ENCODE measurements around the gene CHKA. TPM values are rescaled to one million over a fixed set of nuclear protein-coding genes. Genes with fewer than 3 reads are reported as not detected.

CHKA gene
- total and polyA plus RNA-seq, 2 of the 4 experiments (the other 2 are of a cell fraction): 4.5 to 8.4 TPM

DNA sequence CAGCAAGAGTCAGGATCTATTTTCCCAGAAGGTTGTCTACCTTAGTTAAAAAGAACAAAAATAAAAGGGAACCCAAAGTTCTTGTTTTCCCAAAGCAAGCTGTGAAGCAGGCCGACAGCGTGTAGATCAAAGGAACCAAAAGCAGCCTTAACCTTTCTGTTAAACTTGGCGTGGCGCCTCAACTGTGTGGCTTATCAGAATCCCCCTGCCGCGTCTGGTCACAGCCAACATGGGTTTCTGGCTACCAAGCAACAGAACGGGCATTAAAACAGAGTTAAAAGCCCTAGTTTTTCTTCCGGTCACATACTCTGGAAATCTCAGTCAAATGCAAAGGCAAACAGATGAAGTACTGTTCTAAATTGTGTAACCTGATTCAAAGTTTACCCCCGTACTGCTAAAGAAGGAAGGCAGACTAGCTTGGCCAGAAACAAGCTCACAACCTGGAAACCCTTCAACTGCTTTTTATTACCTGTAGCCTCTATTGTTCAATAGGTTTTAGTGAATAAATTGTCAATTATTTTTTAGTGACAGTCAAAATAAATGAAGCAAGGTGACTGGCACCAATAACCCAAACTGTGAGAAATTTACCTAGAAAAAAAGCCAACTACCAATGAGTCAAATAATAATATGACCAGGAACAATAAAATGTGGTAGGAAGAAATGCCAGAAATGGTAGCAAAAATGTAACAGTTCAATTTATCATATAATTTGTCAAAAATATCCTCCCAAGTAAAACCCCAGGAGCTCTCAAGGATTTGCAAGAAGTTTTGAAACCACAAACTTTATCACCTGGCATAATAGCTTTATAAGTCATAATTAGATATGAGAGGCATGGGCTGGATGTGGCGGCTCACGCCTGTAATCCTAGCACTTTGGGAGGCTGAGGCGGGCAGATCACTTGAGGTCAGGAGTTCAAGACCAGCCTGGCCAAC is 21.4 kb downstream of the CHKA start (continued):
- TF ChIP-seq MAZ (IDR thresholded peaks at IDR 0.05; ENCODE audit: borderline replicate concordance, low read depth, low read length): no peak
- TF ChIP-seq NFE2L2 (IDR thresholded peaks at IDR 0.05; ENCODE audit: low read depth, low read length): no peak

DNA sequence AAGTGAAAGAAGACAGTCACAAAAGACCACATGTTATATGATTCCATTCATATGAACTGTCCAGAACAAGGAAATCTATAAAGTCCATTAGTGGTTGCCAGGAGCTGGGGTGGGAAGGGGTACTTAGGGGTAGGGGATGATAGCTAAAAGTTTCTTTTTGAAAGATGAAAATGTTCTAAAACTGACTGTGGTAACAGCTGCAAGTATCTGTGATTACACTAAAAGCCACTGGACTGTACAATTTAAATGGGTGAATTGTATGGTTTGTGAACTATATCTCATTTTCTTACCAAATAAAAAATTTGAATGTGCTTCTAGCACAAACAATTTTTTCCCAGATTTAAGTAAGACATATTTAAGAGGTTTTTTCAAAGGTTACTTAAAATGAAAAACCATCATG is 22.1 kb downstream of the CHKA start:
- ATAC-seq (ENCODE audit: low read depth): no peak
- Histone ChIP-seq H3K18ac (ENCODE audit: low read depth, low read length) (no peak overlapping the region), H2AK9ac (replicated peaks; ENCODE audit: low read depth, low read length, poor library complexity) (no peak overlapping the region), H2AFZ (replicated peaks; ENCODE audit: low read length, poor library complexity) (no peak overlapping the region), H3K4me2 (ENCODE audit: low read depth, low read length) (no peak overlapping the region), H3K9me1 (ENCODE audit: insufficient read depth, low read length) (no peaks in the 10 kb centered on the region), H3K23ac (ENCODE audit: low read depth, low read length) (no peak overlapping the region), H4K20me1 (ENCODE audit: insufficient read depth, low read length) (peaks cover 5% of the 10 kb centered on the region; the same call in 1 of the 2 replicates), H3K14ac (replicated peaks; ENCODE audit: low read depth, low read length) (no peak overlapping the region), H2BK120ac (ENCODE audit: low read depth, low read length) (no peak overlapping the region), H2BK5ac (ENCODE audit: low read depth, low read length, poor library complexity, severe bottlenecking) (no peak overlapping the region), H4K8ac (ENCODE audit: low read depth in 2 of 2, low read length in 2 of 2) (no peak overlapping the region), H3K4me3 (ENCODE audit: insufficient read depth, low read depth, low read length) (no peak overlapping the region), H2BK15ac (ENCODE audit: low read depth, low read length) (no peak overlapping the region), H3K4me1 (ENCODE audit: control insufficient read depth, insufficient read depth, low read length) (peaks cover 2% of the 10 kb centered on the region), H3K27me3 (ENCODE audit: control insufficient read depth, insufficient read depth, low read length) (no peaks in the 10 kb centered on the region), H3K4ac (ENCODE audit: low read depth, low read length) (no peak overlapping the region), H3K27ac (ENCODE audit: insufficient read depth, low read length) (no peak overlapping the region), H3K79me1 (ENCODE audit: low read depth in 1 of 2, low read length in 2 of 2) (peaks cover 10 to 18% of the 10 kb centered on the region in 2 experiments), H3K9ac (ENCODE audit: low read depth, low read length) (no peak overlapping the region), H2AK5ac (ENCODE audit: low read depth, low read length) (no peak overlapping the region), H3K9me3 (ENCODE audit: control insufficient read depth, insufficient read depth, low read length) (no peaks in the 10 kb centered on the region), H3K36me3 (ENCODE audit: control insufficient read depth, insufficient read depth, low read length) (no peaks in the 10 kb centered on the region), H2BK20ac (ENCODE audit: low read depth, low read length) (no peak overlapping the region), H3K56ac (ENCODE audit: extremely low read depth, insufficient read depth, low read length) (no peak overlapping the region), H4K5ac (ENCODE audit: low read depth, low read length) (no peak overlapping the region), H4K91ac (ENCODE audit: insufficient read depth, low read depth, low read length) (no peak overlapping the region)
- ChIA-PET POLR2A (ENCODE audit: unreplicated experiment) (no interaction called here), CTCF (no interaction called here)
- intact Hi-C loops (cut with micrococcal nuclease) (no loop called here), dilution Hi-C loops (cut with HindIII; ENCODE audit: low sequenced_read_pairs, unreplicated experiment) (no loop called here), in situ Hi-C loops (cut with MboI; ENCODE audit: low sequenced_read_pairs) (no loop called here)
- TF ChIP-seq, protein P1, sequence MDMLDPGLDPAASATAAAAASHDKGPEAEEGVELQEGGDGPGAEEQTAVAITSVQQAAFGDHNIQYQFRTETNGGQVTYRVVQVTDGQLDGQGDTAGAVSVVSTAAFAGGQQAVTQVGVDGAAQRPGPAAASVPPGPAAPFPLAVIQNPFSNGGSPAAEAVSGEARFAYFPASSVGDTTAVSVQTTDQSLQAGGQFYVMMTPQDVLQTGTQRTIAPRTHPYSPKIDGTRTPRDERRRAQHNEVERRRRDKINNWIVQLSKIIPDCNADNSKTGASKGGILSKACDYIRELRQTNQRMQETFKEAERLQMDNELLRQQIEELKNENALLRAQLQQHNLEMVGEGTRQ (IDR thresholded peaks at IDR 0.05; ENCODE audit: low read depth, low read length): no peak
- TF ChIP-seq MXI1 (IDR thresholded peaks at IDR 0.05; ENCODE audit: borderline replicate concordance, low read depth, low read length) (no peak), CEBPB (IDR thresholded peaks at IDR 0.05; ENCODE audit: low read depth, low read length) (no peak), NFE2L2 (IDR thresholded peaks at IDR 0.05; ENCODE audit: low read depth, low read length) (no peak), CHD1 (IDR thresholded peaks at IDR 0.05; ENCODE audit: low read depth, low read length) (no peak), FOS (IDR thresholded peaks at IDR 0.05; ENCODE audit: low read depth, low read length) (no peak), RAD21 (IDR thresholded peaks at IDR 0.05; ENCODE audit: low read length) (no peak), MAZ (IDR thresholded peaks at IDR 0.05; ENCODE audit: borderline replicate concordance, low read depth, low read length) (no peak), SMC3 (IDR thresholded peaks at IDR 0.05; ENCODE audit: low read depth, low read length) (no peak), BHLHE40 (IDR thresholded peaks at IDR 0.05; ENCODE audit: low read depth, low read length) (no peak)
- no TSS peak for BruUV-seq (replicated peaks)
- no peak for DNase-seq

All from IMR-90 (cell line).